Measurements from ENCODE around the gene CBY1. TPM values are rescaled to one million over a fixed set of nuclear protein-coding genes. Genes with fewer than 3 reads are reported as not detected.

Gene CBY1
- total and polyA plus RNA-seq, 2 donors (not counting 3 experiments of a cell fraction or from before 2014, with no cell fraction given), result 37.0 to 41.8 TPM

DNA sequence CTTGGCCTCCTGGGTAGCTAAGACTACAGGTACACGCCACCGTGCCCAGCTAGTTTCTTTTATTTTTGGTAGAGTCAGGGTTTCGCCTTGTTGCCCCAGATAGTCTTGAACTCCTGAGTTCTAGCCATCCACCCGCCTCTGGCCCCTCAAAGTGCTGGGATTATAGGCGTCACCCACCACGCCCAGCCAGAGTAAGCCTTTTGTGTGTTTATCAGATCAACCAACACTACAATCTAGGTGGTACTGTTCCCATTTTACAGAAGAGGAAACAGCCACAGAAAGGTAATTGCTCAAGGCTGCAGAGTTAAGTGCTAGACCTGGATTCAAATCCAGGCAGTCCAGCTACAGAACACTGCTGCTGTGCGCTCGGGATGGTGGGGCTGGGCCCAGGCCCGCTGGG lies 28.5 kb downstream of the CBY1 start:
- no TSS peak for BruUV-seq (replicated peaks)
- Histone ChIP-seq H2AFZ (ENCODE audit: low read depth, low read length) (no peak overlapping the region), H3K36me3 (ENCODE audit: control insufficient read depth in 2 of 2, extremely low read depth in 1 of 2, insufficient read depth in 2 of 2, low read length in 2 of 2) (peaks cover 5 to 37% of the 10 kb centered on the region in 2 experiments), H3K4me3 (replicated peaks in 1 of 3; ENCODE audit: insufficient read depth in 1 of 3, low read depth in 1 of 3, low read length in 3 of 3) (no peak overlapping the region), H3K27me3 (ENCODE audit: control insufficient read depth in 2 of 2, insufficient read depth in 2 of 2, low read length in 2 of 2) (no peaks in the 10 kb centered on the region), H3K4me2 (ENCODE audit: insufficient read depth, low read length) (no peak overlapping the region), H4K20me1 (replicated peaks; ENCODE audit: control insufficient read depth, extremely low read depth, insufficient read depth, low read length) (no peaks in the 10 kb centered on the region), H3K27ac (ENCODE audit: insufficient read depth, low read depth, low read length) (no peak overlapping the region), H3K79me2 (ENCODE audit: control insufficient read depth, insufficient read depth, low read length) (peaks cover 17% of the 10 kb centered on the region), H3K4me1 (ENCODE audit: control insufficient read depth, extremely low read depth, insufficient read depth, low read length) (peaks cover 11% of the 10 kb centered on the region), H3K9ac (replicated peaks; ENCODE audit: extremely low read depth, insufficient read depth, low read length) (no peak overlapping the region), H3K9me3 (replicated peaks; ENCODE audit: control insufficient read depth, insufficient read depth, low read length) (no peaks in the 10 kb centered on the region), H3K9me1 (replicated peaks; ENCODE audit: control insufficient read depth, extremely low read depth, insufficient read depth, low read length) (no peaks in the 10 kb centered on the region)
- TF ChIP-seq POLR2A (IDR thresholded peaks at IDR 0.05; ENCODE audit: low read depth, low read length) (no peak), GATA2 (IDR thresholded peaks at IDR 0.05; ENCODE audit: insufficient read depth, insufficient read length, low read depth, low read length) (no peak), MYC (IDR thresholded peaks at IDR 0.05; ENCODE audit: low read depth, low read length) (no peak), FOS (IDR thresholded peaks at IDR 0.05; ENCODE audit: borderline replicate concordance, insufficient read depth, low read length) (no peak), EZH2 (IDR thresholded peaks at IDR 0.05; ENCODE audit: borderline replicate concordance, low read depth, low read length, severe bottlenecking) (no peak), JUN (IDR thresholded peaks at IDR 0.05; ENCODE audit: borderline replicate concordance, insufficient read depth, insufficient read length, low read depth) (no peak), POLR2AphosphoS5 (IDR thresholded peaks at IDR 0.05; ENCODE audit: insufficient read depth, low read depth, low read length) (no peak)
- TF ChIP-seq, protein P1, sequence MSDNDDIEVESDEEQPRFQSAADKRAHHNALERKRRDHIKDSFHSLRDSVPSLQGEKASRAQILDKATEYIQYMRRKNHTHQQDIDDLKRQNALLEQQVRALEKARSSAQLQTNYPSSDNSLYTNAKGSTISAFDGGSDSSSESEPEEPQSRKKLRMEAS (IDR thresholded peaks at IDR 0.05; ENCODE audit: insufficient read depth, insufficient read length), result no peak
- TF ChIP-seq, protein P2, sequence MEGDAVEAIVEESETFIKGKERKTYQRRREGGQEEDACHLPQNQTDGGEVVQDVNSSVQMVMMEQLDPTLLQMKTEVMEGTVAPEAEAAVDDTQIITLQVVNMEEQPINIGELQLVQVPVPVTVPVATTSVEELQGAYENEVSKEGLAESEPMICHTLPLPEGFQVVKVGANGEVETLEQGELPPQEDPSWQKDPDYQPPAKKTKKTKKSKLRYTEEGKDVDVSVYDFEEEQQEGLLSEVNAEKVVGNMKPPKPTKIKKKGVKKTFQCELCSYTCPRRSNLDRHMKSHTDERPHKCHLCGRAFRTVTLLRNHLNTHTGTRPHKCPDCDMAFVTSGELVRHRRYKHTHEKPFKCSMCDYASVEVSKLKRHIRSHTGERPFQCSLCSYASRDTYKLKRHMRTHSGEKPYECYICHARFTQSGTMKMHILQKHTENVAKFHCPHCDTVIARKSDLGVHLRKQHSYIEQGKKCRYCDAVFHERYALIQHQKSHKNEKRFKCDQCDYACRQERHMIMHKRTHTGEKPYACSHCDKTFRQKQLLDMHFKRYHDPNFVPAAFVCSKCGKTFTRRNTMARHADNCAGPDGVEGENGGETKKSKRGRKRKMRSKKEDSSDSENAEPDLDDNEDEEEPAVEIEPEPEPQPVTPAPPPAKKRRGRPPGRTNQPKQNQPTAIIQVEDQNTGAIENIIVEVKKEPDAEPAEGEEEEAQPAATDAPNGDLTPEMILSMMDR (IDR thresholded peaks at IDR 0.05; ENCODE audit: extremely low read depth in 1 of 2, insufficient read depth in 1 of 2, low read depth in 1 of 2, low read length in 2 of 2), result no peak
- ChIA-PET CTCF (interaction anchor here (4.3 kb wide), 1 partner anchor 12 kb away, joined by 59 read pairs; the partner anchor contains the start of gene JOSD1), POLR2A (no interaction called here)
- no peak for DNase-seq (ENCODE audit: low read depth, low spot score)
- intact Hi-C loops (cut with micrococcal nuclease), result loop anchor here (5.0 kb wide), 1 partner anchor 633 kb away; no protein-coding TSS in a partner anchor
- FAIRE-seq, result no peak
- dilution Hi-C loops (cut with MboI; ENCODE audit: extremely low pct_ligation_motif_present, low sequenced_read_pairs), result no loop called here
